HepG2 (cell line): ENCODE results near the gene SDK2.

Source experiments
- CEBPG ChIP-seq: IDR thresholded peaks from 2 replicates; pipeline ENCODE4 v1.6.1; 2016
- EZH2 ChIP-seq: conservative IDR thresholded peaks from 2 replicates; pipeline ENCODE4 v1.6.1; 2012; ENCODE audit warnings: mild to moderate bottlenecking, low read depth, low read length, moderate library complexity
- FOXJ3 ChIP-seq: sonication (generic); formaldehyde crosslinking; IDR thresholded peaks from 2 replicates; pipeline ENCODE4 v1.4.0; 2020; ENCODE audit warnings: missing genetic modification reagents, mild to moderate bottlenecking, borderline replicate concordance
- HNRNPH1 ChIP-seq: fragments of 200-400 bp; formaldehyde crosslinking; optimal IDR thresholded peaks from 2 replicates; pipeline ENCODE3; 2017; ENCODE audit warnings: mild to moderate bottlenecking, low read depth, low read length
- JUND ChIP-seq: sonication (generic); formaldehyde crosslinking; IDR thresholded peaks from 2 replicates; pipeline ENCODE4 v1.8.0; 2022; ENCODE audit warnings: mild to moderate bottlenecking, missing genetic modification reagents
- NR2F6 ChIP-seq, 2 experiments: IDR thresholded peaks; 2 replicates each; pipeline ENCODE4 v1.6.1; 2016; ENCODE audit warnings: antibody characterized with exemption in 1 of 2, mild to moderate bottlenecking in 1 of 2
- POLR2A ChIP-seq, 2 experiments: IDR thresholded peaks; 2 replicates each; pipeline ENCODE4 v1.6.1; 2011; ENCODE audit warnings: low read depth in 2 of 2, low read length in 2 of 2, mild to moderate bottlenecking in 1 of 2, moderate library complexity in 1 of 2; ENCODE audit not compliant: insufficient read depth in 1 of 2
- TF ChIP-seq, protein P1 (sequence below): sonication (generic); formaldehyde crosslinking; conservative IDR thresholded peaks from 2 replicates; pipeline ENCODE4 v1.5.0; 2020; ENCODE audit warnings: missing genetic modification reagents
- TF ChIP-seq, protein P2 (sequence below): sonication (generic); formaldehyde crosslinking; IDR thresholded peaks from 2 replicates; pipeline ENCODE4 v1.4.0; 2020; ENCODE audit warnings: mild to moderate bottlenecking, missing genetic modification reagents
- TF ChIP-seq, protein P3 (sequence below): sonication (generic); formaldehyde crosslinking; IDR thresholded peaks from 2 replicates; pipeline ENCODE4 v1.5.0; 2020; ENCODE audit warnings: missing genetic modification reagents
- TF ChIP-seq, protein P4 (sequence below): sonication (generic); formaldehyde crosslinking; IDR thresholded peaks from 2 replicates; pipeline ENCODE4 v1.5.1; 2020; ENCODE audit warnings: mild to moderate bottlenecking, moderate library complexity, missing genetic modification reagents
- TF ChIP-seq, protein P5 (sequence below), 2 experiments: fragments of 450-650 bp in 1 of 2; sonication (generic) in 1 of 2; formaldehyde crosslinking in 1 of 2; IDR thresholded peaks; 2 replicates each; pipeline versions ENCODE4 v1.6.1 to v1.8.0; 2016 to 2022; ENCODE audit warnings: antibody characterized with exemption in 1 of 2, mild to moderate bottlenecking in 1 of 2, missing genetic modification reagents in 1 of 2
- TF ChIP-seq, protein P6 (sequence below): conservative IDR thresholded peaks from 2 replicates; pipeline ENCODE4 v1.6.1; 2018; ENCODE audit warnings: missing genetic modification reagents

DNA sequence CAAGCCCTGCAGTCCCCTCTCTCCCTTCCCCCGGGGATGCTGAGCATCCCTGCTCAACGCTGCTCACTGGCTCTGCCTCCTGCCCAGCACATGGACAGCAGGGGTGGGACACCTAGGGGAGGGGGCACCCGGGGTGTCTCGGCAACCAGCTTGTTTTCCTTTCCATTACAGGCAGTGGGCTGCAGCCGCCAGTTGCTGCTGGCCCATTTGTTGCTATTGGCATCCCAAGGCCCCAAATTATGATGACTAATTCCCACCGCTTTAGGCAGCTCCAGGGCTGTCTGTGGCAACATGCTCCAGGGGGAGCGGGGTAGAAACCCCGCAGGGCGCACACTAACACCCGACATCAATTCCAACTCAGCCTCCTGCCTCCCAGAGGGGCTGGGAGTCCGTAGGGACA is 4.9 kb downstream of the SDK2 start:
- TF ChIP-seq HNRNPH1 (no peak), JUND (CRISPR knock-in tag) (no peak), FOXJ3 (CRISPR knock-in tag) (no peak), POLR2A (IDR thresholded peaks at IDR 0.05; ENCODE audit: insufficient read depth in 1 of 2, low read depth in 2 of 2, low read length in 2 of 2) (no peak), EZH2 (no peak), CEBPG (CRISPR knock-in tag) (no peak), NR2F6 (IDR thresholded peaks at IDR 0.05) (no peak), NR2F6 (CRISPR knock-in tag; IDR thresholded peaks at IDR 0.05) (no peak)
- TF ChIP-seq, protein P1, sequence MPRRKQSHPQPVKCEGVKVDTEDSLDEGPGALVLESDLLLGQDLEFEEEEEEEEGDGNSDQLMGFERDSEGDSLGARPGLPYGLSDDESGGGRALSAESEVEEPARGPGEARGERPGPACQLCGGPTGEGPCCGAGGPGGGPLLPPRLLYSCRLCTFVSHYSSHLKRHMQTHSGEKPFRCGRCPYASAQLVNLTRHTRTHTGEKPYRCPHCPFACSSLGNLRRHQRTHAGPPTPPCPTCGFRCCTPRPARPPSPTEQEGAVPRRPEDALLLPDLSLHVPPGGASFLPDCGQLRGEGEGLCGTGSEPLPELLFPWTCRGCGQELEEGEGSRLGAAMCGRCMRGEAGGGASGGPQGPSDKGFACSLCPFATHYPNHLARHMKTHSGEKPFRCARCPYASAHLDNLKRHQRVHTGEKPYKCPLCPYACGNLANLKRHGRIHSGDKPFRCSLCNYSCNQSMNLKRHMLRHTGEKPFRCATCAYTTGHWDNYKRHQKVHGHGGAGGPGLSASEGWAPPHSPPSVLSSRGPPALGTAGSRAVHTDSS (CRISPR knock-in tag): no peak
- TF ChIP-seq, protein P2, sequence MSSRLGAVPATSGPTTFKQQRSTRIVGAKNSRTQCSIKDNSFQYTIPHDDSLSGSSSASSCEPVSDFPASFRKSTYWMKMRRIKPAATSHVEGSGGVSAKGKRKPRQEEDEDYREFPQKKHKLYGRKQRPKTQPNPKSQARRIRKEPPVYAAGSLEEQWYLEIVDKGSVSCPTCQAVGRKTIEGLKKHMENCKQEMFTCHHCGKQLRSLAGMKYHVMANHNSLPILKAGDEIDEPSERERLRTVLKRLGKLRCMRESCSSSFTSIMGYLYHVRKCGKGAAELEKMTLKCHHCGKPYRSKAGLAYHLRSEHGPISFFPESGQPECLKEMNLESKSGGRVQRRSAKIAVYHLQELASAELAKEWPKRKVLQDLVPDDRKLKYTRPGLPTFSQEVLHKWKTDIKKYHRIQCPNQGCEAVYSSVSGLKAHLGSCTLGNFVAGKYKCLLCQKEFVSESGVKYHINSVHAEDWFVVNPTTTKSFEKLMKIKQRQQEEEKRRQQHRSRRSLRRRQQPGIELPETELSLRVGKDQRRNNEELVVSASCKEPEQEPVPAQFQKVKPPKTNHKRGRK (CRISPR knock-in tag): no peak
- TF ChIP-seq, protein P3, sequence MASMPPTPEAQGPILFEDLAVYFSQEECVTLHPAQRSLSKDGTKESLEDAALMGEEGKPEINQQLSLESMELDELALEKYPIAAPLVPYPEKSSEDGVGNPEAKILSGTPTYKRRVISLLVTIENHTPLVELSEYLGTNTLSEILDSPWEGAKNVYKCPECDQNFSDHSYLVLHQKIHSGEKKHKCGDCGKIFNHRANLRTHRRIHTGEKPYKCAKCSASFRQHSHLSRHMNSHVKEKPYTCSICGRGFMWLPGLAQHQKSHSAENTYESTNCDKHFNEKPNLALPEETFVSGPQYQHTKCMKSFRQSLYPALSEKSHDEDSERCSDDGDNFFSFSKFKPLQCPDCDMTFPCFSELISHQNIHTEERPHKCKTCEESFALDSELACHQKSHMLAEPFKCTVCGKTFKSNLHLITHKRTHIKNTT (CRISPR knock-in tag): no peak
- TF ChIP-seq, protein P4, sequence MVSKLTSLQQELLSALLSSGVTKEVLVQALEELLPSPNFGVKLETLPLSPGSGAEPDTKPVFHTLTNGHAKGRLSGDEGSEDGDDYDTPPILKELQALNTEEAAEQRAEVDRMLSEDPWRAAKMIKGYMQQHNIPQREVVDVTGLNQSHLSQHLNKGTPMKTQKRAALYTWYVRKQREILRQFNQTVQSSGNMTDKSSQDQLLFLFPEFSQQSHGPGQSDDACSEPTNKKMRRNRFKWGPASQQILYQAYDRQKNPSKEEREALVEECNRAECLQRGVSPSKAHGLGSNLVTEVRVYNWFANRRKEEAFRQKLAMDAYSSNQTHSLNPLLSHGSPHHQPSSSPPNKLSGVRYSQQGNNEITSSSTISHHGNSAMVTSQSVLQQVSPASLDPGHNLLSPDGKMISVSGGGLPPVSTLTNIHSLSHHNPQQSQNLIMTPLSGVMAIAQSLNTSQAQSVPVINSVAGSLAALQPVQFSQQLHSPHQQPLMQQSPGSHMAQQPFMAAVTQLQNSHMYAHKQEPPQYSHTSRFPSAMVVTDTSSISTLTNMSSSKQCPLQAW (CRISPR knock-in tag): no peak
- TF ChIP-seq, protein P5, sequence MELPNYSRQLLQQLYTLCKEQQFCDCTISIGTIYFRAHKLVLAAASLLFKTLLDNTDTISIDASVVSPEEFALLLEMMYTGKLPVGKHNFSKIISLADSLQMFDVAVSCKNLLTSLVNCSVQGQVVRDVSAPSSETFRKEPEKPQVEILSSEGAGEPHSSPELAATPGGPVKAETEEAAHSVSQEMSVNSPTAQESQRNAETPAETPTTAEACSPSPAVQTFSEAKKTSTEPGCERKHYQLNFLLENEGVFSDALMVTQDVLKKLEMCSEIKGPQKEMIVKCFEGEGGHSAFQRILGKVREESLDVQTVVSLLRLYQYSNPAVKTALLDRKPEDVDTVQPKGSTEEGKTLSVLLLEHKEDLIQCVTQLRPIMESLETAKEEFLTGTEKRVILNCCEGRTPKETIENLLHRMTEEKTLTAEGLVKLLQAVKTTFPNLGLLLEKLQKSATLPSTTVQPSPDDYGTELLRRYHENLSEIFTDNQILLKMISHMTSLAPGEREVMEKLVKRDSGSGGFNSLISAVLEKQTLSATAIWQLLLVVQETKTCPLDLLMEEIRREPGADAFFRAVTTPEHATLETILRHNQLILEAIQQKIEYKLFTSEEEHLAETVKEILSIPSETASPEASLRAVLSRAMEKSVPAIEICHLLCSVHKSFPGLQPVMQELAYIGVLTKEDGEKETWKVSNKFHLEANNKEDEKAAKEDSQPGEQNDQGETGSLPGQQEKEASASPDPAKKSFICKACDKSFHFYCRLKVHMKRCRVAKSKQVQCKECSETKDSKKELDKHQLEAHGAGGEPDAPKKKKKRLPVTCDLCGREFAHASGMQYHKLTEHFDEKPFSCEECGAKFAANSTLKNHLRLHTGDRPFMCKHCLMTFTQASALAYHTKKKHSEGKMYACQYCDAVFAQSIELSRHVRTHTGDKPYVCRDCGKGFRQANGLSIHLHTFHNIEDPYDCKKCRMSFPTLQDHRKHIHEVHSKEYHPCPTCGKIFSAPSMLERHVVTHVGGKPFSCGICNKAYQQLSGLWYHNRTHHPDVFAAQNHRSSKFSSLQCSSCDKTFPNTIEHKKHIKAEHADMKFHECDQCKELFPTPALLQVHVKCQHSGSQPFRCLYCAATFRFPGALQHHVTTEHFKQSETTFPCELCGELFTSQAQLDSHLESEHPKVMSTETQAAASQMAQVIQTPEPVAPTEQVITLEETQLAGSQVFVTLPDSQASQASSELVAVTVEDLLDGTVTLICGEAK (IDR thresholded peaks at IDR 0.05): no peak
- TF ChIP-seq, protein P5 (CRISPR knock-in tag; IDR thresholded peaks at IDR 0.05): no peak
- TF ChIP-seq, protein P6, sequence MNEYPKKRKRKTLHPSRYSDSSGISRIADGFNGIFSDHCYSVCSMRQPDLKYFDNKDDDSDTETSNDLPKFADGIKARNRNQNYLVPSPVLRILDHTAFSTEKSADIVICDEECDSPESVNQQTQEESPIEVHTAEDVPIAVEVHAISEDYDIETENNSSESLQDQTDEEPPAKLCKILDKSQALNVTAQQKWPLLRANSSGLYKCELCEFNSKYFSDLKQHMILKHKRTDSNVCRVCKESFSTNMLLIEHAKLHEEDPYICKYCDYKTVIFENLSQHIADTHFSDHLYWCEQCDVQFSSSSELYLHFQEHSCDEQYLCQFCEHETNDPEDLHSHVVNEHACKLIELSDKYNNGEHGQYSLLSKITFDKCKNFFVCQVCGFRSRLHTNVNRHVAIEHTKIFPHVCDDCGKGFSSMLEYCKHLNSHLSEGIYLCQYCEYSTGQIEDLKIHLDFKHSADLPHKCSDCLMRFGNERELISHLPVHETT (CRISPR knock-in tag): no peak
